K562 (cell line): ENCODE results near the gene IL20RA. TPM values are rescaled to one million over a fixed set of nuclear protein-coding genes. Genes with fewer than 3 reads are reported as not detected.

ENCODE experiments used
- ATAC-seq: fragments of 200-7000 bp; cut with Tn5 transposase; 3 replicates; pipeline ENCODE4 v1.9.1; 2020; ENCODE audit warnings: moderate library complexity
- BruUV-seq: library from RNA; stranded (reverse); fragments of 400-500 nt; replicated peaks from 2 replicates; lab custom pipeline; 2021; lab: Mats Ljungman, UMichigan
- CTCF ChIA-PET: fragments of 300-600 bp; formaldehyde crosslinking; extraction: SDS; loops from one replicate; lab custom pipeline; 2021; ENCODE audit warnings: low intra/inter-chr PET ratio; lab: Yijun Ruan, JAX
- POLR2A ChIA-PET: fragments of 300-600, 350-650 bp; sonication (Branson Sonifier 250); formaldehyde crosslinking; extraction: SDS; loops from one replicate; lab custom pipeline; 2021; ENCODE audit warnings: antibody characterized with exemption, inconsistent platforms; lab: Yijun Ruan, JAX
- DNase-seq, 4 experiments: peaks; one replicate each; pipeline versions ENCODE4 v3.0.0 to v3.0.0-alpha.2; 2011 to 2018; ENCODE audit warnings: low spot score in 3 of 4, mixed read lengths in 3 of 4; ENCODE audit errors: extremely low read depth in 1 of 4
- FAIRE-seq: peaks from 2 replicates; lab custom pipeline; 2011; peaks lifted over from hg19 to GRCh38; lab: Jason Lieb, UNC
- H2AFZ ChIP-seq: 2 replicates; pipeline ENCODE4 v1.6.0; 2011; ENCODE audit warnings: low read depth, low read length, control low read depth, inconsistent platforms
- H3K27ac ChIP-seq: fragments of 200-600 bp; 3 replicates; pipeline ENCODE4 v1.8.0; 2011; ENCODE audit warnings: low read depth, mild to moderate bottlenecking, control low read depth, inconsistent platforms, low read length, moderate library complexity, mixed read lengths; ENCODE audit errors: extremely low read depth
- H3K27me3 ChIP-seq, 2 experiments: fragments of 300-600 bp in 1 of 2; 2 replicates in 1 of 2; 3 replicates in 1 of 2; pipeline versions ENCODE4 v1.6.0 to v1.8.0; 2011; ENCODE audit warnings: inconsistent platforms in 2 of 2, low read length in 2 of 2, mild to moderate bottlenecking in 1 of 2, mixed read lengths in 1 of 2, moderate library complexity in 1 of 2; ENCODE audit not compliant: control insufficient read depth in 2 of 2, insufficient read depth in 2 of 2
- H3K36me3 ChIP-seq: fragments of 300-600 bp; 3 replicates; pipeline ENCODE4 v1.8.0; 2011; ENCODE audit warnings: mild to moderate bottlenecking, low read length, inconsistent platforms; ENCODE audit not compliant: control insufficient read depth, insufficient read depth
- H3K4me1 ChIP-seq, 2 experiments: fragments of 200-600 bp in 1 of 2; replicated peaks in 1 of 2; 2 replicates in 1 of 2; 3 replicates in 1 of 2; pipeline versions ENCODE4 v1.5.1 to v1.8.0; 2011; ENCODE audit warnings: inconsistent platforms in 2 of 2, low read length in 2 of 2, mild to moderate bottlenecking in 1 of 2, mixed read lengths in 1 of 2, moderate library complexity in 1 of 2; ENCODE audit not compliant: control insufficient read depth in 2 of 2, insufficient read depth in 2 of 2
- H3K4me2 ChIP-seq: 2 replicates; pipeline ENCODE4 v1.6.1; 2011; ENCODE audit warnings: low read length, control low read depth, inconsistent platforms, mixed read lengths; ENCODE audit not compliant: insufficient read depth
- H3K4me3 ChIP-seq: fragments of 200-600 bp; sonication (generic), shearing (Covaris generic); 2 replicates; pipeline ENCODE4 v1.5.1; 2016; ENCODE audit warnings: control low read depth, inconsistent platforms
- H3K79me2 ChIP-seq: fragments of 200-600 bp; 3 replicates; pipeline ENCODE4 v1.8.0; 2011; ENCODE audit warnings: low read length, inconsistent platforms; ENCODE audit not compliant: control insufficient read depth, insufficient read depth
- H3K9ac ChIP-seq, 2 experiments: 2 replicates each; pipeline versions ENCODE4 v1.6.0 to v1.6.1; 2011; ENCODE audit warnings: low read depth in 2 of 2, low read length in 2 of 2, control low read depth in 1 of 2, inconsistent platforms in 1 of 2, mild to moderate bottlenecking in 1 of 2, mixed read lengths in 1 of 2; ENCODE audit not compliant: insufficient read depth in 1 of 2
- H3K9me1 ChIP-seq: one replicate; pipeline ENCODE4 v1.6.0; 2011; ENCODE audit warnings: inconsistent platforms, mild to moderate bottlenecking, low read length, moderate library complexity; ENCODE audit not compliant: control insufficient read depth, insufficient read depth
- H3K9me3 ChIP-seq: replicated peaks from 2 replicates; pipeline ENCODE4 v1.5.1; 2011; ENCODE audit warnings: low read depth, low read length, inconsistent platforms; ENCODE audit not compliant: control insufficient read depth, insufficient read depth
- H4K20me1 ChIP-seq: replicated peaks from 2 replicates; pipeline ENCODE4 v1.6.1; 2011; ENCODE audit warnings: low read length, inconsistent platforms, mixed read lengths; ENCODE audit not compliant: control insufficient read depth, insufficient read depth
- BRD4 ChIP-seq: fragments of 200-600 bp; sonication (generic); IDR thresholded peaks from 2 replicates; pipeline ENCODE4 v1.6.1; 2017; ENCODE audit warnings: inconsistent platforms
- MNT ChIP-seq, 2 experiments: fragments of 450-650 bp; conservative IDR thresholded peaks; 2 replicates each; pipeline ENCODE4 v1.6.1; 2017; ENCODE audit warnings: mild to moderate bottlenecking in 2 of 2, moderate library complexity in 2 of 2
- STAT5A ChIP-seq: IDR thresholded peaks from 2 replicates; pipeline ENCODE4 v1.6.1; 2012; ENCODE audit warnings: low read length, inconsistent platforms, borderline replicate concordance
- ZNF407 ChIP-seq: fragments of 450-650 bp; IDR thresholded peaks from 2 replicates; pipeline ENCODE4 v1.6.1; 2016; ENCODE audit warnings: low read depth
- ZSCAN29 ChIP-seq: fragments of 450-650 bp; IDR thresholded peaks from 2 replicates; pipeline ENCODE4 v1.6.1; 2017
- WGBS: fragments of 100-300 bp; shearing (Covaris generic); methylation state at CpG from one replicate; pipeline ENCODE4 v1.1.6; 2016; ENCODE audit warnings: low coverage, mixed read lengths; ENCODE audit not compliant: insufficient coverage; ENCODE audit errors: missing lambda C conversion rate; 5-methylcytosine and 5-hydroxymethylcytosine counted together
- in situ Hi-C: fragments of 300-500 bp; cut with MboI; formaldehyde crosslinking; loops from 4 replicates; pipeline ENCODE4 v1.15.0; 2018; ENCODE audit warnings: inconsistent platforms, mixed read lengths
- intact Hi-C: fragments of 100-400 bp; cut with micrococcal nuclease; formaldehyde crosslinking; loops from 2 replicates; pipeline ENCODE4 v1.14.2; 2022
- polyA plus RNA-seq, 8 experiments: library from polyadenylated mRNA; depleted of rRNA in 4 of 8; stranded (reverse) in 5 of 8; unstranded in 3 of 8; fragments of >200 nt; fragmentation: Nextera tagmentation in 2 of 8; fragmentation: Illumina TruSeq in 1 of 8; extraction: Ambion mirVana in 2 of 8; extraction: Trizol in 1 of 8; gene quantifications; 2 replicates each; pipeline versions ENCODE4 v1.2.1 to v1.2.3, GENCODE V29; 2011 to 2014; ENCODE audit warnings: inconsistent platforms in 1 of 8, missing spikeins in 1 of 8
- total RNA-seq, 7 experiments: library from RNA; depleted of rRNA in 6 of 7; stranded (reverse); fragments of >200 nt in 6 of 7; fragmentation: Illumina TruSeq in 2 of 7; extraction: Trizol in 2 of 7; gene quantifications; 2 replicates each; pipeline versions ENCODE4 v1.2.1 to v1.2.3, GENCODE V29; 2011 to 2021; ENCODE audit warnings: low replicate concordance in 1 of 7

Gene IL20RA
- total and polyA plus RNA-seq, 9 of the 15 experiments (the other 6 are each of a cell fraction or from before 2014, with no cell fraction given): not detected

- Histone ChIP-seq H3K9me3 (no peaks in the 10 kb centered on the region), H3K27ac (no peak overlapping the region), H3K4me1 (peaks cover 4 to 5% of the 10 kb centered on the region in 2 experiments; a peak in 3 of 5 replicates), H3K27me3 (peaks cover 3 to 14% of the 10 kb centered on the region in 2 experiments), H3K4me2 (no peak overlapping the region), H2AFZ (no peak overlapping the region), H4K20me1 (peaks cover 3% of the 10 kb centered on the region; the same call in 1 of the 2 replicates), H3K36me3 (no peaks in the 10 kb centered on the region), H3K79me2 (no peaks in the 10 kb centered on the region), H3K9ac (no peak overlapping the region), H3K9me1 (no peaks in the 10 kb centered on the region), H3K4me3 (no peak overlapping the region)
- no peak for ATAC-seq
- in situ Hi-C loops (no loop called here), intact Hi-C loops (no loop called here)
- TF ChIP-seq STAT5A: no peak
- no peak for TF ChIP-seq ZNF407
- TF ChIP-seq BRD4: no peak
- TF ChIP-seq ZSCAN29: no peak
- no peak for TF ChIP-seq MNT (conservative IDR thresholded peaks at IDR 0.05)
- 12% methylated on average over 5 of the region's 5 CpGs for WGBS
- no peak for FAIRE-seq
- ChIA-PET CTCF (no interaction called here), POLR2A (no interaction called here)
- no peak for DNase-seq
- BruUV-seq: no TSS peak
These were observed 86.6 kb downstream of the IL20RA start for GRCh38 chr6:136958168-136958567.
